ENCODE measurements around the gene ZNF384. TPM values are rescaled to one million over a fixed set of nuclear protein-coding genes. Genes with fewer than 3 reads are reported as not detected.
A peak's percentile ranks its signal among the peaks of the same experiment; 100 is the strongest.

ZNF384 gene
- polyA plus RNA-seq, 1 experiment, result 39.3 TPM

- DNase-seq (ENCODE audit: low read depth, low spot score), result no peak
- no peaks in the 10 kb centered on the region for H3K27me3 ChIP-seq (ENCODE audit: control insufficient read depth, insufficient read depth, low read length)
- CTCF ChIA-PET, result no interaction called here
- no peak for TF ChIP-seq CTCF (IDR thresholded peaks at IDR 0.05; ENCODE audit: low read depth, low read length)
- H3K9me3 ChIP-seq (ENCODE audit: control insufficient read depth, insufficient read depth, low read length), result no peaks in the 10 kb centered on the region
- no peak overlapping the region for H3K27ac ChIP-seq (ENCODE audit: low read depth, low read length)
- POLR2A ChIA-PET, result no interaction called here
- H3K4me3 ChIP-seq (ENCODE audit: low read depth, low read length), result no peak overlapping the region
Observed at GRCh38 chr12:6730169-6730568, 41.0 kb upstream of the ZNF384 start.

GRCh38 chr12:6729186-6729585 lies 40.0 kb upstream of the ZNF384 start:
- ChIA-PET POLR2A (no interaction called here), CTCF (no interaction called here)
- no peak for DNase-seq (ENCODE audit: low read depth, low spot score)
- Histone ChIP-seq H3K9me3 (ENCODE audit: control insufficient read depth, insufficient read depth, low read length) (no peaks in the 10 kb centered on the region), H3K27ac (ENCODE audit: low read depth, low read length) (no peak overlapping the region), H3K4me3 (ENCODE audit: low read depth, low read length) (no peak overlapping the region), H3K27me3 (ENCODE audit: control insufficient read depth, insufficient read depth, low read length) (no peaks in the 10 kb centered on the region)
- no peak for TF ChIP-seq CTCF (IDR thresholded peaks at IDR 0.05; ENCODE audit: low read depth, low read length)

GRCh38 chr12:6725350-6725749 lies 36.2 kb upstream of the ZNF384 start:
- Histone ChIP-seq H3K9me3 (ENCODE audit: control insufficient read depth, insufficient read depth, low read length) (no peaks in the 10 kb centered on the region), H3K27ac (ENCODE audit: low read depth, low read length) (no peak overlapping the region), H3K27me3 (ENCODE audit: control insufficient read depth, insufficient read depth, low read length) (no peaks in the 10 kb centered on the region), H3K4me3 (ENCODE audit: low read depth, low read length) (no peak overlapping the region)
- CTCF ChIA-PET, result interaction anchor here (0.6 to 3.2 kb wide), 4 partner anchors 10 to 175 kb away, joined by 4 to 14 read pairs (median 8); partner anchors contain the start of gene MLF2
- POLR2A ChIA-PET, result no interaction called here
- no peak for DNase-seq (ENCODE audit: low read depth, low spot score)
- TF ChIP-seq CTCF (IDR thresholded peaks at IDR 0.05; ENCODE audit: low read depth, low read length), result no peak

DNA sequence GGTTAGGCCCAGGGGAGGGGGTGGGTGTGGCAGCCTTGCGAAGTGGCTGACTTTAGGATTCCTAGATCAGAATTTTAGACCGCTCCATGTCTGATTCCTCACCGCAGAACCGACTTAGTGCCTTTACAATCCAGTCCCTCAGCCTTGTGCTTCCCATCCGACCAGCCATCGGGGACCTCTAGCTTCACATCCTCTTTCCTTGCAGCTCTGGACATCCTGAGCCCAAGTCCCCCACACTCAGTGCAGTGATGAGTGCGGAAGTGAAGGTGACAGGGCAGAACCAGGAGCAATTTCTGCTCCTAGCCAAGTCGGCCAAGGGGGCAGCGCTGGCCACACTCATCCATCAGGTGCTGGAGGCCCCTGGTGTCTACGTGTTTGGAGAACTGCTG lies 35.2 kb upstream of the ZNF384 start:
- TF ChIP-seq CTCF (IDR thresholded peaks at IDR 0.05; ENCODE audit: low read depth, low read length), result no peak
- peak overlapping the region; percentile 92 for H3K27ac ChIP-seq (ENCODE audit: low read depth, low read length)
- DNase-seq (ENCODE audit: low read depth, low spot score), result no peak
- no peaks in the 10 kb centered on the region for H3K9me3 ChIP-seq (ENCODE audit: control insufficient read depth, insufficient read depth, low read length)
- H3K4me3 ChIP-seq (ENCODE audit: low read depth, low read length), result peak overlapping the region; percentile 62
- ChIA-PET POLR2A (interaction anchor here (0.6 to 1.8 kb wide), 18 partner anchors 10 to 190 kb away, joined by 3 to 39 read pairs (median 4); partner anchors contain the start of genes GAPDH, MLF2, PTMS and USP5), CTCF (interaction anchor here (1.0 to 3.2 kb wide), 7 partner anchors 11 to 148 kb away, joined by 4 to 12 read pairs (median 6); partner anchors contain the start of genes MLF2 and SPSB2)
- no peaks in the 10 kb centered on the region for H3K27me3 ChIP-seq (ENCODE audit: control insufficient read depth, insufficient read depth, low read length)

- CTCF ChIA-PET, result interaction anchor here (0.8 to 3.2 kb wide), 8 partner anchors 12 to 149 kb away, joined by 3 to 12 read pairs (median 6); partner anchors contain the start of genes MLF2 and SPSB2
- TF ChIP-seq CTCF (IDR thresholded peaks at IDR 0.05; ENCODE audit: low read depth, low read length), result no peak
- Histone ChIP-seq H3K4me3 (ENCODE audit: low read depth, low read length) (peak within 1 kb of the TSS; percentile 62), H3K9me3 (ENCODE audit: control insufficient read depth, insufficient read depth, low read length) (no peaks in the 10 kb centered on the region), H3K27ac (ENCODE audit: low read depth, low read length) (peak within 1 kb of the TSS; percentile 92), H3K27me3 (ENCODE audit: control insufficient read depth, insufficient read depth, low read length) (no peaks in the 10 kb centered on the region)
- DNase-seq (ENCODE audit: low read depth, low spot score), result peak; percentile 91
- POLR2A ChIA-PET, result interaction anchor here (0.6 to 1.8 kb wide), 22 partner anchors 11 to 190 kb away, joined by 3 to 39 read pairs (median 4); partner anchors contain the start of genes GAPDH, MLF2, PTMS and TPI1
Observed at GRCh38 chr12:6723607-6724408, 34.6 kb upstream of the ZNF384 start, which contains the start of gene COPS7A. TSS of gene COPS7A (plus strand) at chr12:6724046. CDS start at chr12:6724657, 611 bp downstream.
